ENCODE data around the gene LTB4R2. TPM values are rescaled to one million over a fixed set of nuclear protein-coding genes. Genes with fewer than 3 reads are reported as not detected.

The LTB4R2 gene
- total and polyA plus RNA-seq, 2 donors (not counting 3 experiments of a cell fraction or from before 2014, with no cell fraction given) = 5.5 to 13.1 TPM

DNA sequence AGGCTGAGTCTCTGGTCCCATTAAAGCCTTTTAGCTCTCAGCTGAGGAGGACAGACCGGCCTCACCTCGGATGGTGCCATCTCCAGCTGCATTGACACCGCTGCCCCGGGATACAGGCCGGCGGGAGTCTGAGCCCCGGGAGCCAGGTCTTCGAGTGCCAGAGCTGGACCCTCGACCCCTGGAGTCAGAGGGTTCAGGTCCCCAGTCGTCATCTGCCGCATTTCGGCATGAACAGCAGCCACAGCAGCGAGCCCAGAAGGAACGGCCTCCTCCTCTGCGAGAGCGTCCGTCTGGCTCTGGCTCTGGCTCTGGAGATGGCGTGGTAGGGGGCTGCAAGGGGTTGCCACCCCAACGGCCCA is 48.0 kb upstream of the LTB4R2 start:
- dilution Hi-C loops (cut with MboI; ENCODE audit: extremely low pct_ligation_motif_present, low sequenced_read_pairs) = no loop called here
- ChIA-PET CTCF (interaction anchor here (1.2 to 1.3 kb wide), 2 partner anchors 9 to 10 kb away, joined by 3 to 5 read pairs; partner anchors contain the start of gene RABGGTA), POLR2A (no interaction called here)
- Histone ChIP-seq H3K4me1 (ENCODE audit: control insufficient read depth, extremely low read depth, insufficient read depth, low read length) (no peaks in the 10 kb centered on the region), H3K9me3 (replicated peaks; ENCODE audit: control insufficient read depth, insufficient read depth, low read length) (no peaks in the 10 kb centered on the region), H3K9ac (replicated peaks; ENCODE audit: extremely low read depth, insufficient read depth, low read length) (no peak overlapping the region), H2AFZ (ENCODE audit: low read depth, low read length) (no peak overlapping the region), H3K27ac (ENCODE audit: insufficient read depth, low read depth, low read length) (no peak overlapping the region), H4K20me1 (replicated peaks; ENCODE audit: control insufficient read depth, extremely low read depth, insufficient read depth, low read length) (no peaks in the 10 kb centered on the region), H3K9me1 (replicated peaks; ENCODE audit: control insufficient read depth, extremely low read depth, insufficient read depth, low read length) (no peaks in the 10 kb centered on the region), H3K79me2 (ENCODE audit: control insufficient read depth, insufficient read depth, low read length) (no peaks in the 10 kb centered on the region), H3K36me3 (ENCODE audit: control insufficient read depth in 2 of 2, extremely low read depth in 1 of 2, insufficient read depth in 2 of 2, low read length in 2 of 2) (peaks cover 0 to 7% of the 10 kb centered on the region in 2 experiments), H3K4me2 (ENCODE audit: insufficient read depth, low read length) (no peak overlapping the region), H3K4me3 (replicated peaks in 1 of 3; ENCODE audit: insufficient read depth in 1 of 3, low read depth in 1 of 3, low read length in 3 of 3) (no peak overlapping the region), H3K27me3 (ENCODE audit: control insufficient read depth in 2 of 2, insufficient read depth in 2 of 2, low read length in 2 of 2) (no peaks in the 10 kb centered on the region)
- no TSS peak for BruUV-seq (replicated peaks)
- DNase-seq (ENCODE audit: low read depth, low spot score) = no peak
- intact Hi-C loops (cut with micrococcal nuclease) = no loop called here
- TF ChIP-seq, protein P1, sequence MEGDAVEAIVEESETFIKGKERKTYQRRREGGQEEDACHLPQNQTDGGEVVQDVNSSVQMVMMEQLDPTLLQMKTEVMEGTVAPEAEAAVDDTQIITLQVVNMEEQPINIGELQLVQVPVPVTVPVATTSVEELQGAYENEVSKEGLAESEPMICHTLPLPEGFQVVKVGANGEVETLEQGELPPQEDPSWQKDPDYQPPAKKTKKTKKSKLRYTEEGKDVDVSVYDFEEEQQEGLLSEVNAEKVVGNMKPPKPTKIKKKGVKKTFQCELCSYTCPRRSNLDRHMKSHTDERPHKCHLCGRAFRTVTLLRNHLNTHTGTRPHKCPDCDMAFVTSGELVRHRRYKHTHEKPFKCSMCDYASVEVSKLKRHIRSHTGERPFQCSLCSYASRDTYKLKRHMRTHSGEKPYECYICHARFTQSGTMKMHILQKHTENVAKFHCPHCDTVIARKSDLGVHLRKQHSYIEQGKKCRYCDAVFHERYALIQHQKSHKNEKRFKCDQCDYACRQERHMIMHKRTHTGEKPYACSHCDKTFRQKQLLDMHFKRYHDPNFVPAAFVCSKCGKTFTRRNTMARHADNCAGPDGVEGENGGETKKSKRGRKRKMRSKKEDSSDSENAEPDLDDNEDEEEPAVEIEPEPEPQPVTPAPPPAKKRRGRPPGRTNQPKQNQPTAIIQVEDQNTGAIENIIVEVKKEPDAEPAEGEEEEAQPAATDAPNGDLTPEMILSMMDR (IDR thresholded peaks at IDR 0.05; ENCODE audit: extremely low read depth in 1 of 2, insufficient read depth in 1 of 2, low read depth in 1 of 2, low read length in 2 of 2) = no peak
- TF ChIP-seq MYC (IDR thresholded peaks at IDR 0.05; ENCODE audit: low read depth, low read length) (no peak), FOS (IDR thresholded peaks at IDR 0.05; ENCODE audit: borderline replicate concordance, insufficient read depth, low read length) (no peak), POLR2AphosphoS5 (IDR thresholded peaks at IDR 0.05; ENCODE audit: insufficient read depth, low read depth, low read length) (no peak), EZH2 (IDR thresholded peaks at IDR 0.05; ENCODE audit: borderline replicate concordance, low read depth, low read length, severe bottlenecking) (no peak), GATA2 (IDR thresholded peaks at IDR 0.05; ENCODE audit: insufficient read depth, insufficient read length, low read depth, low read length) (no peak), JUN (IDR thresholded peaks at IDR 0.05; ENCODE audit: borderline replicate concordance, insufficient read depth, insufficient read length, low read depth) (no peak), POLR2A (IDR thresholded peaks at IDR 0.05; ENCODE audit: low read depth, low read length) (no peak), MAX (IDR thresholded peaks at IDR 0.05; ENCODE audit: insufficient read depth, insufficient read length) (no peak)
- no peak for FAIRE-seq

Data from endothelial cell of umbilical vein (primary cell).